Left hindlimb (tissue), 1 donor: ENCODE data around the gene FRMD1.
A peak's percentile ranks its signal among the peaks of the same experiment; 100 is the strongest.

Experiments
- DNase-seq: peaks from one replicate; pipeline ENCODE4 v3.0.0-alpha.2; 2018

FRMD1 gene

DNA sequence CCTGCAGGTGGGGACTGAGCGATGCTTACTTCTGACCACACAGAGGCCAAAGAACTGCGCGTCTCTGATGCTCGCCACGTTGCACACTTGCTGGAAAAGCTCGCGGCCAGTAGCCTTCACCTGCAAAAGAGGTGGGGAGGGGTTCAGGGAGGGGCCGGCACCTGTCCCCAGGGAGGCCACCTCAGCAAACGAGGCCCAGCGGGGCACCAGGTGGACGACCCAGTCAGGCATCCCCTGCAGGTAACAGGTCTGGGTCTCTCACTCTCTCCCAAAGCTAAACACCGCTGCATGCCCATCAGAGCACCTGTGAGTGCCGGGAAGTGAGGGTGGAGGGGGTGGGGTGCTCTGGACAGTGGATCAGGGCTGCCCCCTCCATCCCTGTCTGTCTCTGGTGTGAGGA is 3.8 kb downstream of the FRMD1 start:
- no peak for DNase-seq

DNA sequence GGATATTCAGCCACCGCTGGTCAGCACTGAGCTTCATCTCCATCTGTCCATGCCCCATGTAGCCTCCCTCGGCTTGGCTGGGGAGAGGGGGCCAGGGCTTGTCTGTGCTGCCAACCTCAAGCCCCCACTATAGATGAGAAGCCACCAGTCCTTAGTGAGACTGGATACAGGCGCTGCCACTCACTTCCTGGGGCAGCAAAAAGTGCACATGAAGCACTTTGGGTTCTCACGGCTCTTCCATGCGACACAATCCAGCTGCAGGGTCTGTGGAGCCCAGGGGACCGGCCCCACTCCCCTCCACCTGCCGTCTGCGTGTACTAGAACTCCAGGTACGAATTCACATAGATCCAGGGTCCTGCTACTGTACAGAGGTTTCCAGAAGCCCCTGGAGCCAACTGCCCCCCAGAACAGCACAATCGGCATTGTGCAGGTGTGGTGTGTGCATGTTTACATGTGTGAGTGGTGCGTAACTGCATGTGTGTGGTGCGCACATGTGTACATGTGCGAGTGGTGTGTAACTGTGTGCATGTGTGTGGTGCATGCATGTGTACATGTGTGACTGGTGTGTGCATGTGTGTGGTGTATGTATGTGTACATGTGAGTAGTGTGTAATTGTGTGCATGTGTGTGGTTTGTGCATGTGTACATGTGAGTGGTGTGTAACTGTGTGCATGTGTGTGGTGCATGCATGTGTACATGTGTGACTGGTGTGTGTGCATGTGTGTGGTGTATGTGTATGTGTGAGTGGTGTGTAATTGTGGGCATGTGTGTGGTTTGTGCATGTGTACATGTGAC is 4.9 kb downstream of the FRMD1 start:
- no peak for DNase-seq

DNA sequence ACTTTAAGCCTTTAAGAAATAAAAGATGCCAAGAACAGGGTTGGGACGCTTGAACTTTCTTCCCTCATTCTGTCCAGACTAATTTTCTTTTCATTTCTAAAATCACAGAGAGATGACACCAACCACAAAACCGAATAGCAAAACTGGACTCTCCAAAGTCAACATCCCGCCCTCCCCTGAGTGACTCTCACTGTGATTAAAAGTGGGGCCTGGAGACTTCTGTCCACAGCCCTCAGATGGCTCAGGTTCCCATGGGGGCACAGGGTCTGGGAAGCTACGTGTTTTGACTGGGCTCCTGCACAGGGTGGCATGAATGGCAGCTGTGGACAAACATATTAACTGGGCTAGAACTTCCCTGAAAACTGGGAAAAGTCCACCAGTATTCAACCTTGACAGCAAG is 6.3 kb downstream of the FRMD1 start:
- DNase-seq: no peak

DNA sequence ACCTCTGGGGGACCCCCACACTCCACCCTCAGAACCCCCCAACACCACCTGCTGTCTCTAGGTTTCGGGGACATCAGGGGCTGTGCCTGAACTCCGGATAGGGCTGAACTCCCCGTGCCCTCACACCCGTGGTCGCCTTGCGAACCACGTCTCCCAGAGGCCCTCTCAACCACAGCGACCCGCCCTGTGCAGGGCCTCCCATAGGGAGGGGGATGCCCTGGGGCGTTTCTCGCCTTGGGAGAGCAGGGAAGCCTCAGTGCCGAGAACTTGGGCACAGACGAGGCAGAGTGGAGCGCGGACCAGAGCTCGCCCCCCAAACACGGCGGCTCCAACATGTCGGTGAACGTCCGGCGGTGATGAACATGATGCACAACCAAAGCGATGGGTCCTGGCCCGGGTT is 6.8 kb downstream of the FRMD1 start:
- peak; percentile 68 for DNase-seq

DNA sequence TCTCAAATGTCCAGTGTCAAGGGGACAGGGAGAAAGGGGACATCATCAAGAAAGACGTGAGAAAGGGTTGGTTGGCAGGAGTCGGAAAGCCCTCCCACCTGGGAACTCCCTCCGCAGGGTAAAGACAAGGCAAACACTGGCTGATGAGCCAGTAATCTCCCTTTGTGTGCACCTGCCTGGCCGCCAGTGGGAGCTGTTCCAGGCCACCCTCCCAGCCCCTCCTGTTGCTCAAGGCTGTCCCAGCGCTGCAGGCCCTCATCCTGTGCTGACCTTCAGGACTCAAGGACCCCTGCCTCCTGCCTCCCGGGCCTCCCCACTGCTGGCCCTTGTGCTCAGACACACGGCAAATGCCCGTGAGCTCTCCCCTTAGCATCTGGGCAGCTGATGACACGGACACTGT is 7.4 kb downstream of the FRMD1 start:
- no peak for DNase-seq

DNA sequence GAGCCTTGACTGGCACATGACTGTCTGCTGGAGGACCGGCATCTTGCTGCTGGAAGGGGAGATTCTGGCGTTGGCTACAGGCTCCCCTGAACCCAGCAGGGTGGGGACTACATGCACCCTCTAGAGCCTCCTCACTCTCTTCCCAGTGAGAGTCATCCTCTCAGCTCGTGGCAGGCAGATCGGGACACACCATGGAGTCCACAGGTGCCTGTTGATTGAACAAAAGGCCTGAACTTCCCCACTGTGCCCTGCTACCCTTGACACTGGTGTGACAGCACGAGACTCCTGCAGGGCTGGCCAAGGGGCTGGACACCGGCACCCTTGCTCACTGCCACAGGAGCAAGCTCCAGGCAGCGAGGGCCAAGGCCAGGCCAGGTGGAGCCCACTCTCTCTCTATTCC is 8.2 kb downstream of the FRMD1 start:
- no peak for DNase-seq

DNA sequence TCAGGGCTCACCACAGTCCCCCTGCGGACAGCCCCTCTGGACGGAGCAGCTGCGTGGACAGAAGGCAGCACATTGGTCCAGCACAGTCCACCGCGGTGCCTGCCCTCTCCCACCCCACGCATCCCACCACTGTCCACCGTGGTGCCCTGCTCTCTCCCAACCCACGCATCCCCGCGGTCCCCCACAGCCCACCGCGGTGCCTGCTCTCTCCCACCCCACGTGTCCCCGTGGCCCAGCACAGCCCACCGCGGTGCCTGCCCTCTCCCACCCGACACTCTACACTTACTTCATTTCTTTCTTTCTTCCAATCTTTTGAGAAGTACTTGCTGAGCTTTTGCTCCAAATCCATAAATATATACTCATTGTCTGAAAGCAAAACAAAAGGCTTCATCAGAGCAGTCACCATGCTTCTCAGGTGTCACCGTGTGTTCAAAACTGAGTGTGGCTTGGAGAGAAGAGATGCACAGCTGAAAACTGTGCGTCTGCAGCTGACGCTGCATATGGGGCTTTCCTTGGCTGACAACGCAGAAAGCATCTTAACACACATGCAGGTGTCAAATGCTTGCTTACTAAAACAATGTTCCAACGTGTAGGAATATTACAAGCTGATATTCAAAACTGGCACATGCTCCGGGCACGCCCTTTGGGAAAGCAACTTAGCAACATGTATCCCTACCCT is 11.8 kb downstream of the FRMD1 start:
- no peak for DNase-seq

DNA sequence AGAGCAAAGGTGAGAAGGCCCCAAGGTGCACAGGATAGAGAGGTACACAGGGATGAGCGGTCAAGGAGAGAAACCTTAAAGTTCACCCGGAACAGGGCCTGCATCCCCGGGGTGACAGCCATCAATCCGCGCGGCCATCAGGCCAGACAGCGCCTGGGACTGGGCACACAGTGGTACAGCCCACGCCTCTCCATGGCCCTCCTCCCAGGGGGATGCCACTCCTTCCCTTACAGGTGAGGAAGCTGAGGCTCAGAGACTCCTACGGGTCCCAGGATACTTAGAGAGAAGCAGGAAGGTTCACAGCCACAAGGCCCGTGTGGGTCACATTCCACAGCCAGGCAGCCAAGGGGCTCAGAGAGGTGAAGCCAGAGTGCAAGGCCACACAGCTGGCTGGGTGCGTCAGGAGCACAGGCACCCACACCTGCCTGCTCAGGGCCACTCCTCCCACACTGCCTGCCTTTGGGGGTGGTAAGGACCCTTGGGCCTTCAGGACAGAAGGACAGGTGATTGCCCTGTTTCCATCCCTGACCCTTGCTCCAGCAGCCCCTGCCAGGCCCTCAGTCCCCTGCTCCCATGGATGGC is 14.7 kb downstream of the FRMD1 start:
- no peak for DNase-seq

DNA sequence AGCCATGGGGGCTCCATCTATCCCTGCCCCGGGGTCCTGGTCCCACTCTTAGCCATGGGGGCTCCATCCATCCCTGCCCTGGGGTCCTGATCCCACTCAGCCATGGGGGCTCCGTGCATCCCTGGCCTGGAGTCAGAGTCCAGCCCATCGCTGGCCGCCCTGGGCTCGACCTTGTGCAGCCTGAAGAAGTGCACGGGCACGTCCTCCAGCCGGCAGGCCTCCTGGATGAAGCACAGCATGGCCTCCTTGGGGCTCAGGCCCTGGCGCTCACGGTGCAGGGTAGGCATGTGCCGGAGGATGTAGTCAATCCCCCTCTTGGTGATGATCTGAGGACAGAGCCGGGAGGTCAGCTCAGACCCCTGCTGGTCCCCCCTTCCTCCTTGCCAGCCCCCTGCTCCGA is 15.6 kb downstream of the FRMD1 start:
- DNase-seq: no peak

DNA sequence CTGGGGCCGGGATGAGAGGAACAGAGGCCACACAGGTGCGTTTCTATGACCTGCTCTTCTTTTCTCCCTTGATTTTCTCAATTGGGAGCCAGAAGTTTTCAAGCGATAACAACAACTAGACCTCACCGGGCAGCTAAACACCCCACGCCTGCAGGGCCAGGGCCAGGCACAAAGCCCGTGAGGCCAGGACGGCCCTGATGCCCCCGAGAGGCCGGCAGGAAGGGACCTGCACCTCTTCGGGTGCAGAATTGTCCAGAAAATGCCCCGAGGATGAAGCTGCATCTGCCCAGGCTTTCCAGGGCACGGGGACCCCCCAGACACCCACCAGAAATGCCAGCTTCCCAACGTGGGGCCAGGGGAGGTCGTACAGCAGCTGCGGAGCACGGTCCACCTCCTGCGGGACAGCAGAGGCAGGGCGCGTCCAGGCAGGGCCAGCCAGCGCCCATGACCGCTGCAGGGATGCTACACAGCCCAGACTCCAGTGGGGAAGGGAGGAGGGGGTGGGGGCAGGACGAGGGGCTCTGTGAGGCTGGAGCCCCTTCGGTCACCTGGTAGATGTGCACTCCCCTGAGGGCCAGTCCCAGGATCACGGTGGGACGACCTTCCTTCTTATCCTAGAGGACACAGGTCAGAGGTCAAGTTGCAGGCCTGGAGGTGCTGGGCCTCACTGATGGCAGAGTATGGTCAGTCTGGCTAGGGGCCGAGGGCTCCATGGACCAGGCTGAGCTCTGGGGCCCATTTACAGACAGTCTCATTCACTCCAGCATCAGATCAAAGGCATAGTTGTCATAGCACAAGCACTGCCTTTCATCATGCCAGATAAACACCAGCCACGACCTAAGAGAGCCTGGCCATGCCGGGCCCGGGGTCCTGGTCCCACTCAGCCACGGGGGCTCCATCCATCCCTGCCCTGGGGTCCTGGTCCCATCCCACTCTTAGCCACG is 16.4 kb downstream of the FRMD1 start:
- no peak for DNase-seq

DNA sequence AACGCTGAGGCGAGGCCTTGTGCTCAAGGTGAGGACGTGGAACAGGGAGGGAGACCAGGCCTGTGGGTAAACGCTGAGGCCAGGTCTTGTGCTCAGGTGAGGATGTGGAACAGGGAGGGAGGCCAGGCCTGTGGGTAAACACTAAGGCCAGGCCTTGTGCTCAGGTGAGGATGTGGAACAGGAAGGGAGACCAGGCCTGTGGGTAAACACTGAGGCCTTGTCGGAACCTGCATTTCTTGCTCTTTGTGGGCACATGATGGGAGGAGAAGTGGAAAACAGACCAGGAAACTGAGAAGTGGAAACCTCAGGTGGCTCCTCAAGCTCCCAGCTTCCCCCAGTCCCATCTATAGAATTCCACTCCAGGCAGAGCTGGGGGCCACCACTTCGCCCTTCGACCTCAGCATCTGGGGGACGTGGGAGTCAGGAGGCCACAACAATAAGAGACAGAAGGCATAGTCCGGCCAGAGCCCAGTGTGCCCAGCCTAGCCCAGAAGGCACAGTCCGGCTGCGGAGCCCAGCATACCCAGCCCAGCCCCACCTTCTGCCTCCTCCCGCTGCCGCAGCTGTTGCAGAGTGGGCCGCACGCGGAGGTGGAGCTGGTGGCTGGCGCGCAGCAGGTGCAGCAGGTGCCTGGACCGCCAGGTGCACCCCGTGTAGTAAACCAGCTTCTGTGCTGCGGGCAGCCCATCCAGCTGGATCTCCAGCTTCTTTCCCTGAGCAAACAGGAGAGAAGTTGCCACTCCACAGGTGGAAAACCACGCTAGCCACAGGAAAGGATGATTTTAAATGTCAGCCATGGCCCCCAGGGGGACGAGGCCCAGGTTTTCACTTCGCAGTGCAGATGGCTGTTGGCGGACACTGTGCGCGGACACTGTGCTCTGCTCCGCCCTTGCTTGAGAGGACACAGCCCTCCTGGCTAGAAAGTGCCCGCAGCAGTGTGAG is 17.5 kb downstream of the FRMD1 start:
- no peak for DNase-seq

DNA sequence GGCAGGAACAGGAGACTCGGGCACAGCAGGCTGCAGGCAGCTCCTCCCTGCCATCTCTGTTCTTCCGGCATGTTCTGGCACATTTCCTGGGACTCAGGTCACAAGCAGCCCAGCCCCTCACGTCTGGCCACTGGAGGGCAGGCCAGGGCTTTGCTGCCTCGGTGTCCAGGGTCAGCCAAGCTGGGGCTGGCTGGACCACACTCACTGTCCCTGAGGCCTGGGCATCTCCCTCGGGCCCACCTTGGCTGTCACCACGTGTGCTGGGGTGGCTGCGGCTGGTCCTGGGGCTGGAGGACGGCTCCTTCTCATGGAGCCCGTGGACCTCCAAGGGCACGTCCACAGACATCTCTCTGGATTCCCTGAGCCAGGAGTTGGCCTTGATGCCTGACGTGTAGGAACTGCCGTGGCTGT is 18.5 kb downstream of the FRMD1 start:
- DNase-seq: peak; percentile 79

DNA sequence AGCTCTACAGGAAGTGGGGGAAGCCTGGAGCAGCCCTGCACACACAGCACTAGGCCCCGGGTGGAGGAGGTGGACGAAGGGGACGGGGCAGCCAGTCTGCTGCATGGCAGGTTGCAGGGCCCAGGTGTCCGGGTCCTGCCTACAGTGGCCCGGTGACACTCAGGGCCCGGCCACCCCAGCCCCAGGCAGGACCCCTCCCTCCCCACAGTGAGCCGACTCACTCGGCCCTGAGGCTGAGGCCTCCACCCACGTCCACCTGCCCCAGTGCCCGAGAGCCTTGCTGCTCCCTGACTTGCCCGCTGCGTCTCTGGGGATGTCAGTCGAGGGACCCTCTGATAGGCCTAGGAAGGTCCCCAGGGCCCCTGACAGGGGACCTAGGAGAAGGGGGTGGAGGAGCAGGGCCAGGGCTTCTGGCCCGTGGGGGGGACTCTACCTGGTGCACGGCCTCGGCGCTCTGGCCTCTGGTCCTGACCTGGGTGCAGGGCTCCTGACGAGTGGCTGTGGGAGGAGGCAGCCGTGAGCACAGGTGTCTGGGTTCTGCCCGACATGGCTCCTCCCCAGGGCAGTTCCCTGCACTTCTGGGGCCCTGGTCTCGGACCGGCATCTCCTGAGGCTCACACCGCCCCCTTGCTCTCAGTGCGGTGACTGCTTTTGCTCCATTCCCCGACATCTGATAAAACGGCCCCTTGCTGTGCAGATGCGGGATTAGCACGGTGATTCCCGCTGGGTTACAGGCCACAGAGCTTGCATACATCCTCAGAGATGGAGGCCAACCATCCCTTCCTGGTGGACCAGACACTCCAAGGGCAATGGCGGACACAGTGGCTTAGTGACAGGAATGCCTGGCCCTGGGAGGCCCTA is 20.1 kb downstream of the FRMD1 start:
- DNase-seq: no peak

DNA sequence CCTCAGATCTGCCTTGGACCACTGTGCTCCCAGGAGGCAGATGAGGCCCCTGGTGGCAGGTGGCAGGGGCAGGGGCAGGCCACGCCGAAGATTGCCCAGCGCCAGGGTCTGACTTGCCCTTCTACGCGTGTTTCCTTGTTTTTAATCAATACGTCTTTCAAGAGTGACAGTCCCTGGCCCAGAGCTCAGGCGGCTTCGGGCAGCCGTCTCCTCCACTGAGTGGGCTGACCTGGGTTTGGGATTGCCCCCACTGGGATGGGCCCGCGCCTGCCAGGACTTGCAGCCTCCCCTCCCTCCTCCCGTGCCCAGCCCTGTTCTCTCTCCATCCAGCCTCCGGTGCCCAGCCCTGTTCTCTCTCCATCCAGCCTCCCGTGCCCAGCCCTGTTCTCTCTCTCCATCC is 21.2 kb downstream of the FRMD1 start:
- no peak for DNase-seq

DNA sequence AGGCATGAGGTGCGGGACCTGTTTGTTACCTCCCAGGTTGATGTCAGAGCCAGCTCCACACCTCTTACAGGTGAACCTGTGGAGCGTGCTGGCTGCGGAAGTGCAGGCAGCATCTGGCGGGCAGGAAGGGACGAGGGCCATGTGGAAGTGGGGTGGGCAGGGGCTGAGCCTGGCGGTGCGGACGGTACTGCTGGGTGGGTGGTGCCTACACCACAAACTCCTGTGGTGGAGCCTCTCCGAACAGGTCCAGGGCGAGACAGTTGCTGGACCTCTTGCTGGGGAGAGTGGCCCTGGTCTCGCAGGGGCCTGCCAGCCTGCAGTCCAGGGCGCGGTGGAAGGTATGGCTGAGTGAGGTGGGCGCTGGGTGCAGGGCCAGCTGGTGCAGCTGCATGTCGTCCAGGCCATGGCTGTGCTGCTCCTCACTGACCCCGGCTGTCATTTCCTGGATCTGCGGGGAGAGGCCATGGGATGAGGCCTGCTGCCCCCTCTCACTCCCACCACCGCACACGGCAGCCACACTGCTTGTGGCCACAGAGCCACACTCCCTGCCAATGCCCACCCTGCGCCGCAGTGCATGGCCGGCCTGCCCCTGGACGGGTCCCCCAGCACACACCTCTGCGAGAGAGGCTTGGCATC is 22.0 kb downstream of the FRMD1 start:
- no peak for DNase-seq

DNA sequence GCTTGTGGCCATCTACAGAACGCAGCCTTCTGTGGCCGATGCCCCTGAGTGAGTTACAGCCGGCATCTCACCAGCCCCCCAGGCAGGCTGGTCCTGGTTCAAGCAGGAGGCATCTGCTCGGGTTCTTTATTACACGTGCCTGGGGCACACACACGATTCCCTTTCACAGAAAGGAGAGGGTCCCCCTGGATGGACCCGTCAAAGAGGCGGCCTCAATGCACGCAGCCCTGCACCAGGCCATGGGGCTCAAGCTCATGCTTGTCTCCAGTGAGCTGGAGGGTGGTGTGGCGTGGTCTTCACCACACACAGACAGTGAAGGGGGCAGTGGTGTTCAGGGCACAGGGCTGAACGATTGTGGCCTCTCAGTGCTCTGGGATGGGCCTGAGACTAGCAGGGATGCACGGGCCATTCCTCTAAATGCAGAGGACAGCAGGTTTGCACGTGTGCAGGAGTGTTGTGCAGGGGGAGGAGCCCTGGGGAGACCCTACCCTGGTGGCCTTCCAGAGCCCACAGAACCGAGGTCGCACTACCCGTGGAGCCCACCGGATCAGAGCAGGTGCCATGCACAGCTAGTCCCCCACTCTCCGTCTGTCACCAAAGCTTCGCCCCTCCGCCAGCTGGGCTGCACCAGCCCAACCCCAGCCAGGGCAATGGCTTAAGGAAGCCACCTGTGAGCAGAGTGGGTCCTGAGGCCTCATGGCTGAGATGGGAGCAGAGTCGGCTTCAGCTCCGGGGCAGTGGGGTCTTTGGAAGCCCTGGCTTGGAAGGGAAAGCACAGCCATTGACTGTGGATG is 23.1 kb downstream of the FRMD1 start:
- DNase-seq: no peak

DNA sequence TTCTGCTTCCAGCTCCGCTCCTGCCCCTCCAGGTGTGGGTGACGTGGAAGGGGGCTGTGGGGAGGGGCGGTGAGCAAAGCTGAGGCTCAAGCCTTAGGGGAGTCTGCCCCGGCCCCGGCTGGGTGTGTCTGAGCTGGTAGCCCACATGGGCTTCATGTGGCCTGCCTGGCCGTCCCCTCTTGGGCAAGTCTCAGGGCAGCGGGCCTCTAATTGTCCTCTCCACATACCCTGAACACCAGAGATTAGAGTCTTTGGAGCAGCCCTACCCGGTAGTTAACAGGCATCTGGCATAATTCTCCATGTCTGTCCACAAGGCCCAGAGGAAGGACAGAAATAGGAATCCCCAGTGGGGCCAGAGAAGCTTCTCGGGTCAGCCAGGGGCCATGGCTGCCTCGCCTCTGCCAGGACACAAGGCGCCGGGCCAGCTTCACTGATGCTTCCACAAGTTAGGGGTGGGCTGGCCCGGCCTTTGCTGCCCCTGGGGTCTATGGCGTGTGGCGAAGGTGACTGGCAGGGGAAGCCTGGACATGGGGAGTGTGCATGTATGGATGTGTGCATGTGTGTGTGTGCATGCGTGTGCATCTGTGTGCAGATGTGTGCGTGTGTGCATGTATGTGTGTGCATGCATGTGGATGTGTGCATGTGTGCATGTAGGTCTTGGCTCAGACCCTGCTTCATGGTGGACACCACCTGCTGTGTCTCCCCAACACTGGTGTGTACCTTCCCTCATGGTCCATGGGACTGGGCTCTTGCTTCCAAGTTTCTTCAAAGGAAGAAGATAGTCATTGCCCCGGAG is 24.0 kb downstream of the FRMD1 start:
- peak; percentile 72 for DNase-seq

DNA sequence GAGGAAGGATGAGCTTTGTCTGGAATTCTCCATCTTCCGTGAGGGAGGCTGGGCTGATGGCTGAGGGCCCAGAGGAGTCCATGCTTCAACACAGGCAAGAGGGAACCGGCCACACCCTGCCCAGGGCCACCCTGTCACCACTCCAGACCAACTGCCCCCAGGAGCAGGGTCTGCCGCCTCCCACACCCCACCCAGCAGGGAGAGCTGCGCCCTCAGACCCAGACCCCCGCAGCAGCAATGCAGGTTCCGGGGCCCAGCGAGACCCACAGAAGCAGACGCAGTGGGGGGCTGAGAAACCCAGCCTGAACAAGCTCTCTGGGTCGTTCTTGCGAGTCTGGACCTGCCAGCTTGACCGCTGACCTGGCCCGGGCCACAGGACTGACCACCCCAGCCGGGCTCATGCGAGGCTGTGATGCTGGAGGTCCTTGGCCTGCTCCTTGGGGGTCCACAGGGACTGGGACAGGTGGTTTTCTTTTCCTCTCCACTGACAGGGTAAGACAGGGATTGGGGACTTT is 25.0 kb downstream of the FRMD1 start:
- no peak for DNase-seq
